SK-N-SH (cell line): ENCODE data around the gene VWA3B.

ENCODE experiments used
- CTCF ChIP-seq: fragments of 200-600 bp; sonication (generic); IDR thresholded peaks from 2 replicates; pipeline ENCODE4 v1.6.1; 2017; ENCODE audit warnings: antibody characterized with exemption, mild to moderate bottlenecking, moderate library complexity
- EP300 ChIP-seq, 2 experiments: IDR thresholded peaks; 2 replicates each; pipeline versions ENCODE4 v1.4.0 to v1.6.1; 2012; ENCODE audit warnings: borderline replicate concordance in 1 of 2, low read depth in 1 of 2, low read length in 1 of 2
- FOSL2 ChIP-seq: IDR thresholded peaks from 2 replicates; pipeline ENCODE4 v1.4.0; 2012; ENCODE audit warnings: low read depth, mild to moderate bottlenecking, moderate library complexity, borderline replicate concordance
- NRF1 ChIP-seq: IDR thresholded peaks from 2 replicates; pipeline ENCODE4 v1.6.1; 2012; ENCODE audit warnings: low read depth, mild to moderate bottlenecking, low read length
- POLR2AphosphoS5 ChIP-seq: IDR thresholded peaks from 2 replicates; pipeline ENCODE4 v1.6.1; 2012; ENCODE audit warnings: low read depth, low read length
- USF2 ChIP-seq: fragments of 150-350 bp; IDR thresholded peaks from 2 replicates; pipeline ENCODE4 v1.6.1; 2017; ENCODE audit warnings: antibody characterized with exemption, low read length, low read depth, borderline replicate concordance
- ZBTB33 ChIP-seq: IDR thresholded peaks from 2 replicates; pipeline ENCODE4 v1.4.0; 2012; ENCODE audit warnings: low read depth, borderline replicate concordance

GRCh38 chr2:98118852-98119251 lies 31.9 kb downstream of the VWA3B start:
- TF ChIP-seq FOSL2 (no peak), CTCF (no peak), EP300 (IDR thresholded peaks at IDR 0.05; ENCODE audit: borderline replicate concordance in 1 of 2, low read depth in 1 of 2, low read length in 1 of 2) (no peak), POLR2AphosphoS5 (no peak), USF2 (no peak), NRF1 (no peak), ZBTB33 (no peak)
